Jurkat, Clone E6-1 (cell line): ENCODE measurements around the gene PDE11A.
A peak's percentile ranks its signal among the peaks of the same experiment; 100 is the strongest.

Source experiments
- DNase-seq: peaks from one replicate; pipeline ENCODE4 v3.0.0-alpha.2; 2011; ENCODE audit warnings: low read depth, low spot score
- H3K4me3 ChIP-seq: 2 replicates; pipeline ENCODE4 v1.5.1; 2011; ENCODE audit warnings: mild to moderate bottlenecking, low read length, control low read depth, moderate library complexity

The PDE11A gene

GRCh38 chr2:177669625-177670330, 402.8 kb downstream of the PDE11A start:
- no peak overlapping the region for H3K4me3 ChIP-seq
- DNase-seq: no peak

- no peak for DNase-seq
- no peak overlapping the region for H3K4me3 ChIP-seq
Observed at GRCh38 chr2:177669201-177669600, 403.4 kb downstream of the PDE11A start.

GRCh38 chr2:177668617-177669016, 404.0 kb downstream of the PDE11A start:
- no peak for DNase-seq
- no peak overlapping the region for H3K4me3 ChIP-seq

- no peak for DNase-seq
Observed at GRCh38 chr2:177667626-177668025, 405.0 kb downstream of the PDE11A start.

GRCh38 chr2:177666408-177666807, 406.2 kb downstream of the PDE11A start:
- no peak overlapping the region for H3K4me3 ChIP-seq
- DNase-seq: peak; percentile 37

More at GRCh38 chr2:177667626-177668025, 405.0 kb downstream of the PDE11A start:
- H3K4me3 ChIP-seq: no peak overlapping the region

- no peak overlapping the region for H3K4me3 ChIP-seq
Observed at GRCh38 chr2:177665948-177666347, 406.6 kb downstream of the PDE11A start.

GRCh38 chr2:177665328-177665727, 407.2 kb downstream of the PDE11A start:
- H3K4me3 ChIP-seq: no peak overlapping the region

More at GRCh38 chr2:177665948-177666347, 406.6 kb downstream of the PDE11A start:
- DNase-seq: no peak

GRCh38 chr2:177662895-177663294, 409.7 kb downstream of the PDE11A start:
- H3K4me3 ChIP-seq: no peak overlapping the region
- no peak for DNase-seq

More at GRCh38 chr2:177665328-177665727, 407.2 kb downstream of the PDE11A start:
- no peak for DNase-seq

- DNase-seq: no peak
- H3K4me3 ChIP-seq: no peak overlapping the region
Observed at GRCh38 chr2:177660742-177661141, 411.8 kb downstream of the PDE11A start.

GRCh38 chr2:177658309-177658708, 414.3 kb downstream of the PDE11A start:
- no peak overlapping the region for H3K4me3 ChIP-seq
- DNase-seq: no peak

- no peak for DNase-seq
- no peak overlapping the region for H3K4me3 ChIP-seq
Observed at GRCh38 chr2:177651833-177652232, 420.7 kb downstream of the PDE11A start.

- no peak overlapping the region for H3K4me3 ChIP-seq
- no peak for DNase-seq
Observed at GRCh38 chr2:177649568-177650518, 422.7 kb downstream of the PDE11A start.

- H3K4me3 ChIP-seq: no peak overlapping the region
- DNase-seq: no peak
Observed at GRCh38 chr2:177646791-177647190, 425.8 kb downstream of the PDE11A start.

- no peak for DNase-seq
- no peak overlapping the region for H3K4me3 ChIP-seq
Observed at GRCh38 chr2:177646241-177646640, 426.3 kb downstream of the PDE11A start.

- DNase-seq: no peak
- H3K4me3 ChIP-seq: no peak overlapping the region
Observed at GRCh38 chr2:177641331-177641730, 431.2 kb downstream of the PDE11A start.

- no peak overlapping the region for H3K4me3 ChIP-seq
- no peak for DNase-seq
Observed at GRCh38 chr2:177640423-177640822, 432.2 kb downstream of the PDE11A start.

GRCh38 chr2:177639262-177639914, 433.2 kb downstream of the PDE11A start:
- H3K4me3 ChIP-seq: no peak overlapping the region
- no peak for DNase-seq

- H3K4me3 ChIP-seq: no peak overlapping the region
- DNase-seq: no peak
Observed at GRCh38 chr2:177638507-177638906, 434.1 kb downstream of the PDE11A start.

- no peak for DNase-seq
- H3K4me3 ChIP-seq: no peak overlapping the region
Observed at GRCh38 chr2:177636672-177637071, 435.9 kb downstream of the PDE11A start.

GRCh38 chr2:177635696-177636095, 436.9 kb downstream of the PDE11A start:
- H3K4me3 ChIP-seq: no peak overlapping the region
- no peak for DNase-seq
